ENCODE results near the gene CEP97.
"Not testable (repeated sequence)": the region's sequence is repeated elsewhere in the genome, so short reads cannot be mapped to it uniquely, and the experiment has no call there.

Gene CEP97

DNA sequence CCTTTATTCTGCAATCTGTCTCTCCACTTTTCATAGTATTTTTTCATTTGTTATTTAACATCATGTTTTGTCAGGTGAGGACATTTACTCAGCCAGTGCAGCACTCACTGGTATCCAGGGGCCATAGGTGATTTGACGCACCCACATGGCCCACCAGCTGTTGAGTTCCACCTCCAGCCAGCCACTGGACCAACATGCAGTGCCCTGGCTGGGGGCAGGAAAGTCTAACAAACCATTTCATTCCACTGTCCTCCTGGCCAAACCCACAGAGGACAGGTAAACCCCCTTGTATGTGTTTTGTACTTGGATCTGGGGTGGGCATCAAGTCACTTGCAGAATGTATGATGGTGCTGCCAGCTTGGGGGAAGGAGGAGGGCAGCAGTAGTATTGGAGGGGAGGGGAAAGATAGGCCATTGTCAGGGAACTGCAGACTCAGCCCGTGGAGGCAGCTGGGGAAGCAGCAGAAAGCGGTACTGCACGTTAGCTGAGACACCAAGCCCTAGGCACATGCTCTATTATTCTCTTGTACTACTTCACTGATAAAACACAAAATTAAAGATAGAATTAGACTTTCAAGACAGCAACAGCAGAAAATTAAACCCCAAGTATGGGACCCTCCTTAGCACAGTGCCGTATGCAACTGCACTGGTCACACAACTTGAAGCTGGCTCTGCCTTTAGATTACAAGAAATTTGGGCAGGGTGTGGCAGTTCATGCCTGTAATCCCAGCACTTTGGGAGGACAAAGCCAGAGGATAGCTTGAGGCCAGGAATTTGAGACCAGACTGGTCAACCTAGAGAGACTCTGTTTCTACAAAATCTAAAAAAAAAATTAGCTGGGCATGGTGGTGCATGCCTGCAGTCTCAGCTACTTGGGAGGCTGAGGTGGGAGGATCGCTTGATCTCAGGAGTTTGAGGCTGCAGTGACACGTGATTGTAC lies 22.4 kb upstream of the CEP97 start:
- DNase-seq (ENCODE audit: low spot score), result no peak

DNA sequence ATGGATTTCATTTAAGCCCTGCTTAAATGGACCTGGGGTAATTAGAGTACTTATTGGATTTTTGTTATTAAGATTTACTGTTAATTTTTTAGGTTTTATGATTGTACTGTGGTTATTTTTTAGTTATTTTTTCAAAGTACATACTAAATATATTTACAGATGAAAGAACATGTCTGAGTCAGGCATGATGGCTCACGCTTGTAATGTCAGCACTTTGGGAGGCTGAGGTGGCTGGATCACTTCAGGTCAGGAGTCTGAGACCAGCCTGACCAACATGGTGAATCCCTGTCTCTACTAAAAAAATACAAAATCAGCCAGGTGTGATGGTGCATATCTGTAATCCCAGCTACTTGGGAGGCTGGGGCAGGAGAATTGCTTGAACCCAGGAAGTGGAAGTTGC lies 21.7 kb upstream of the CEP97 start:
- DNase-seq (ENCODE audit: low spot score), result no peak

DNA sequence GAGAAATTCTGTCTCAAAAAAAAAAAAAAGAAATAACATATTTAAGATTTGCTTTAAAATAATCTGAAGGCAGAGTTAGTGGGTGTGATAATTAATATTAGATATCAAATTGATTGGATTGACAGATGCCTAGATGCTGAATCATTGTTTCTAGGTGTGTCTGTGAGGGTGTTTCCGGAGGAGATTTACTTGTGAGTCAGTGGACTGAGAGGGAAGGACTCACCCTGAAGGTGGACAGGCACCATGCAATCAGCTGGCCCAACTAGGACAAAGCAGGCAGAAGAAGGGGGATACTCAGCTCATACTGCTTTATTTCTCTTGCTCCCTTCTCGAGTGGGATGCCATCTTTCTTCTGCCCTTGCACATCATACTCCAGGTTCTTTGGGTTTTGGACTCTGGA lies 21.2 kb upstream of the CEP97 start:
- peak; percentile 22 for DNase-seq (ENCODE audit: low spot score)

DNA sequence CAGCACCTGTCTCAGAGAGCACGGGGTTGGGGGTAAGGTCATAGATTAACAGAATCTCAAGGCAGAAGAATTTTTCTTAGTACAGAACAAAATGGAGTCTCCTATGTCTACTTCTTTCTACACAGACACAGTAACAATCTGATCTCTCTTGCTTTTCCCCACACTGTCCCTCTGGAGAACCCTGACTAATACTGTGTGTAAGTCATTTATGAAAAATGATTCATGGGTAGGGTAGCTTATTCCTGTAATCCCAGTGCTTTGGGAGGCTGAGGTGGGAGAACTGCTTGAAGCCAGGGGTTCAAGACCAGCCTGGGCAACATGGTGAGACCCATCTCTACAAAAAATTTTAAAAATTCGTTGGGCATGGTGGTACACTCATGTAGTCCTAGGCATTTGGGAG lies 19.8 kb upstream of the CEP97 start:
- not testable (repeated sequence) for DNase-seq (ENCODE audit: low spot score)

DNA sequence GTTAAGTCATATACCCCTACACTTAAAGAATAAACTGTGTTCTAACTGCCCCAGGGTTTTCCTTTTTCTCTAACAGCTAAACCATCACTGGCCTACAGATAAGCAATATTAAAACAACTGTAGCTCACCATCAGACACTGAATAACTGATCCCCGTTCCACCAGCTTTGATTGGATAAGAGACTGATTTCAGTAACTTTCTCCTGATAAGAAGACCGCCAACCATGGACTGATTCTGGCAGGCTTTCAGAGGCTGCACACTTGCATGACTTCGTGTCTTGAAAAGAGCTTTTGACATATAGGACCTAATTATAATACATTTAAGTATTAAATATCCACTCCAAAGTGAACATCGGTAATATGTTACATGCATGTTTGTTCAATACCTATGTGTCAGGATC lies 15.3 kb upstream of the CEP97 start:
- DNase-seq (ENCODE audit: low spot score), result no peak

DNA sequence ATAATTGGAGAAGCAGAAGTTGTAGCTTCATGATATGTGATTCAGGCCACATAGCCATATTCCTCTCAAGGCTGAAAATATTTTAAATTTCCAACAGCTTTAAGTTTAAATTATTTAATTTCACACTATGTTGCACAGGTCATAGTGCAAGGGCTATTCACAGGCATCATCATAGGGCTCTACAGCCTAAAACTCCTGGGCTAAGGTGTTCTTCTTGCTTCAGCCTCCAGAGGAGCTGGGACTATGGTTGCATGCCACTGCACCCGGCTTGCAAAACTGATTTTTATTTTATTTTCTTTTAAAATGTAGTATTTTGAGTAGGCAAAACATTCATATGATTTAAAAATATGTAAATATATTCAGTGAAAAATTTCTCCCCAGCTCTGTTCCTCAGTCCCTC lies 6.0 kb upstream of the CEP97 start:
- no peak for DNase-seq (ENCODE audit: low spot score)

DNA sequence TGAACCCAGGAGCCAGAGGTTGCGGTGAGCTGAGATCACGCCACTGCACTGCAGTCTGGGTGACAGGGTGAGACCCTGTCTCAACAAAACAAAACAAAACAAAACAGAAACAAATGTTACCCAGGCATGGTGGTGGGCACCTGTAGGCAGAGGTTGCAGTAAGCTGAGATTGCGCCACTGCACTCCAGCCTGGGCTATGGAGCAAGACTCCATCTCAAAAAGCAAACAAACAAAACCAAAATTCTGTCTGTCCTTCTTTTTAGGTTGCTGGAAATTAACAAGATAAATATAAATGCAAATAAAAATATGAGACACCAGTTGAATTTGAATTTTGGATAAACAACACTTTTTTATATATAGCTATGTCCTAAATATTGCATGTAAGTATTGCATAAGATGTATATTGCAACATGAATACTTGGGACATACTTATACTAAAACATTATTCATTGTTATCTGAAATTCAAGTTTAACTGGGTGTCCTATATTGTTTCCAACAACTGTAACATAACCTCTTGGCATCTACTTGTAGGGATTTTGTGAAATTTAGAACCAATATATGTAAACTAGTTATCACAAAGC lies 4.7 kb upstream of the CEP97 start:
- no peak for DNase-seq (ENCODE audit: low spot score)

DNA sequence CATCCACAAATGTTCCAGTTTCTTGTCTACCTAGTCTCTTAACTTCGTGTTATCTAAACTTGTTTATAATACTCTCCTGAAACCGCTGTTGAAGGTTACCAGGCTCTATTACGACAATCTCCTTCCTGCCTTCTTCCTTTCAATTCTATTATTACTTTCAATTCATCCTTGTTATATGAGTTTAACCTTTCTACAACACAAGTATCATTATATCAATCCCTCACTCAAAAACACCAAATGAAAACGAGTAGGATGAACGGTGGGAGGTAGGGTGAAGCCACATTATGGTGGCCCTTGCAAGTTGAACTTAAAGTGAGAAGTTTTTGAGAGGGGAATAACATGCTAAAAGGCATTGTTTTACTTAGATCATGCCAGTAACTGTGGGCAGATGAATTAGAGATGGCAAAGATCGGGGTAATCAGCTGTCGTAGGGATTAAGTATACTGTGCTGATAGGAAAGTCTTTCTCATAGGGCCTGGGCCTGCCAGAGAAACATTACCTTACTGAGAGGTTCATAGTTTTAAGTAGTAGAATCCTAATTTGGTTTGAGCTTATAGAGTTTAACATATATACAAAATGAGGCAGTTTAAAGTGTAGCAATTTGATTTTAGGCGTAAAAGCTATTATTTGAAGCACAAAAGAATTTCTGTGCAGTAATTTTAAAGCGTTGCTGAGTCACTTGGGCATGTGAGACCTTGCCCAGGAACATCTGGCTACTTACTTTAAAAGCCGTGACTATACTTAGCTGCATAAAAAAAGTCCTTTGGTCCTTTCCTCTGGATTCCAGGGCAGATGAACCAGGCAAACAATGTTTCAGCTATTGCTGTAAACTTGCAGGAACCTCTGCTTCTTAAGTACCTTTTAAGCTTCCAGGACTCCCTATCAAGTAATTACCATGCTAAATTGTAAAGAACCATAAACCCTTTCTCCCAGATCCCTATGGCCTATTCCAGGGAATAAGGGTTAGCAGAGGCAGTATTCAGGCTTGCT lies 3.3 kb upstream of the CEP97 start:
- DNase-seq (ENCODE audit: low spot score), result no peak

DNA sequence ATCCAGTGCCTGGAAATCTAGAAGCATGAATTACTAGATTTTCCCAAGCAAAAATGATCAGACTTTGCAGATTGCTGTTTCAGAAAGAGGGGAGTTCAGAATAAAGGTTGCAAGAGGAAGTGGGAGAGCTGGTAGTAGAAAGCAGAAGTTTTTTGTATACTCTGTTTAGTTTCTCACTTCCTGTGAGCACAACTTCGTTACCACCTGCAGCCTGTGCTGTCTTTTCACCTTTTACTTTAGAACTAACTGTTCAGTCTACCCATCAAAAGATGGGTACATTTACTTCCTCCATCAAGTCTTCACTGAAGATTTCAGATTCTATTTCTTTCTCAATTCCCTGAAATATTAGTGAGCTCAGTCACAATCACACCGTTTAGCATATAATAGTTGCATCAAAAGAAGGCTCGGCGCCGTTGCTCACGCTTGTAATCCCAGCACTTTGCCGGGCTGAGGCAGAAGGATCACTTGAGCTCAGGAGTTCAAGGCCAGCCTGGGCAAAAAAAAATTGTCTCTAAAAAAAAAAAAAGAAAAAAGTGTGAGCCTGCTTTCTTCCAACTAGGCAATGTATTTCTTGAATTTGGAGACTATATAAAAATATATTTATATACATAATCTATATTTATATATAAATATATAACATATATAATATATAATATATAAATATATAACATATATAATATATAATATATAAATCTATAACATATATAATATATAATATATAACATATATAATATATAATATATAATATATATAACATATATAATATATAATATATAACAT lies 1.8 kb upstream of the CEP97 start:
- no peak for DNase-seq (ENCODE audit: low spot score)

DNA sequence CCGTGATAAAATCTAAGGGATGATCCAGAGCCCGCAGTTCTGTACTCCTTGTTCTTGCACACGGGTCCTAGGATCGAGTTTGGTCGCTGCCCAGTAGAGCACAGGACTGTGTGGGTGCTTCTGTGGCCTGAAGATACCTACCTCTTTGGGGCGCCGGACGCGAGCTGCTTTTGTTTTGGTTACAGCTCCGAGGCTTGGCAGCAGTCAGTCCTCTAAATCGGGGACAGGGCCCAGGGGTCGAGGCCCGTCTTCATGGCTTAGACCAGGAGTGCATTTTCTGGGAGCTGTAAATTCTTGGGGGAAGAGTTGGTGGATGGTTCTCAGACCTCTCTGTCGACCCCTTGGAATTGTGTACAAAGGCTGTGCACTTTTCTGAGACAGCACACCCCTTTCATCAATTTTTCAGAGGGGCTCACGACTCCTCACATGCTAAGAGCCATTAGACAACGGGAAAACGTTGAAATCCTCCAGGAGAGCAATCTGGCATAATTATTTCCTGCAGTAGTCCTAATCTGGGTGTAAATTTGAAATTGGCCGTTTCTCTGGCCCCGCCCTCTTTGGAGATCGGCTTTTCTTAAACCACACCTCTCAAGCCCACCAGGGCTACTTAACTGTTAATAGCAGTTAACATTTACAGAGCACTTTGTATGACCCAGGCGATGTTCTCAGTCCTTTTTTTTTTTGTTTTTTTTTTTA lies 928 bp downstream of the CEP97 start:
- peak; percentile 3 for DNase-seq (ENCODE audit: low spot score)

DNA sequence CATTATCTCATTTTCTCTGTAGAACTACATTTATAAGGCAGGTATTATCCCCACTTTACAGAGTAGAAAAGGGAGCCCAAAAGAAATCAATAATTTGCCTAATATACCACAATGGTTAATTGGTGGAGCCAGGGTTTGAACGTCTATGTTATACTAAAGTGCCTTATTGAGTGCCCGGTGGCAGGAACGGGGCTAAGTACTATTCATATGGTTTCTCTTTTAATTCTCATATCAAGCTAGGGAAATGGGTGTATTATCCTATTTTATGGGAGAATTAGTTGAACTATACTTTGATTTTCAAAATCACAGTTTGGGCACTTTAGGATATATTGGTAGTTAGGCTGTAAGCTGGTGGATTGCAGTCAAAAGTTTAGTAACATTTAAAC lies 1.5 kb downstream of the CEP97 start:
- DNase-seq (ENCODE audit: low spot score), result no peak

DNA sequence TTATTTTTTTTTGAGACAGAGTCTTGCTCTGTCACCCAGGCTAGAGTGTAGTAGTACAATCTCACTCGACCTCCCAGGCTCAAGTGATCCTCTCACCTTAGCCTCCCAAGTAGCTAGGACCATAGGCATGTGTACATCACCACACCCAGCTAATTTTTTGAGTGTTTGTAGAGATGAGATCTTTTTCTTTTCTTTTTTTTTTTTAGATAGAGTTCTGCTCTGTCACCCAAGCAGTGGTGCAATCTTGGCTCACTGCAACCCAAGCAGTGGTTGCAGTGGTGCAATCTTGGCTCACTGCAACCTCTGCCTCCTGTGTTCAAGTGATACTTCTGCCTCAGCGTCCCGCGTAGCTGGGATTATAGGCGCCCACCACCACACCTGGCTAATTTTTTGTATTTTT lies 5.2 kb downstream of the CEP97 start:
- DNase-seq (ENCODE audit: low spot score), result no peak

DNA sequence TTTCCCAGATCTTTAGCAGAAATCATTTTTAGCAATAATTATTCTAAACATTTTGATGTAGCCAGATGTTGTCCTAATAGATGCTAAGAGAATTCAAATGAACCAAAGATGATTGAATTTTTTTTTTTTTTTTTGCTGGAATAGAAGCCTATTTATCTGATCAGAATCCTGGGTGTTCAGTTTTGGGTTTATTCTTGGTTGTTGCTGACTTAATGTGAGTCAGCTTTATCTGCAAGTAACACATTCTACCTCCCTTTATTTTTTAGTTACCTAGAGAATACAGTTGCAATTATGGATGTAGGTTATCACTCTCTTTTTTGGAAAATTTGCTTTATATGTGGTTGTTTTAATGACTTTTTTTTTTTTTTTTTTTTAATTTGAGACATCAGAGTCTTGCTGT lies 6.4 kb downstream of the CEP97 start:
- no peak for DNase-seq (ENCODE audit: low spot score)

DNA sequence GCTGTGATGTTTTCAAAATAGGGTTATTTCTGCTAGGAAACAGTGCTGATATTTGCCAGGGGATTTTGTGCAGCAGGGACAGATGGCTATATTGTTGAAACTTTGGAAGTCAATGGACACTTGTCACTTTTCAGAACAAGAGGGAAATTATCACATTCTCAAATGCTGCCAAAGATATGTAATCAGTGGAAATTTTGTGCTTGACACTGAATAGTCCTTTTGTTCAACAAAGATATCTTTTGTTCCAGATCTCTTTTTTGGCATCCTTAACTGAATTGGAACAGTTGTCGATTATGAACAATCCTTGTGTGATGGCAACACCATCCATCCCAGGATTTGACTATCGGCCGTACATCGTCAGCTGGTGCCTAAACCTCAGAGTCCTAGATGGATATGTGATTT lies 7.8 kb downstream of the CEP97 start:
- DNase-seq (ENCODE audit: low spot score), result no peak

DNA sequence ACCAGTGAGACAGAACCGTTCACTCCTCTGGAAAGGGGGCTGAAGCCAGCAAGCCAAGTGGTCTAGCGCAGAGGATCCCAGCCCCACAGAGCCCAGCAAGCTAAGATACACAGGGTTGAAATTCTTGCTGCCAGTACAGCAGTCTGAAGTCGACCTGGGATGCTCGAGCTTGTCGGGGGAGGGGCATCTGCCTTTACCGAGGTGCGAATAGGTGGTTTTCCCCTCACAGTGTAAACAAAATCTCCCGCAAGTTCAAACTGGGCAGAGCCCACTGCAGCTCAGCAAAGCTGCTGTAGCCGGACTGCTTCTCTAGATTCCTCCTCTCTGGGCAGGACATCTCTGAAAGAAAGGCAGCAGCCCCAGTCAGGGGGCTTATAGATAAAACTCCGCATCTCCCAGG lies 11.4 kb downstream of the CEP97 start:
- no peak for DNase-seq (ENCODE audit: low spot score)

DNA sequence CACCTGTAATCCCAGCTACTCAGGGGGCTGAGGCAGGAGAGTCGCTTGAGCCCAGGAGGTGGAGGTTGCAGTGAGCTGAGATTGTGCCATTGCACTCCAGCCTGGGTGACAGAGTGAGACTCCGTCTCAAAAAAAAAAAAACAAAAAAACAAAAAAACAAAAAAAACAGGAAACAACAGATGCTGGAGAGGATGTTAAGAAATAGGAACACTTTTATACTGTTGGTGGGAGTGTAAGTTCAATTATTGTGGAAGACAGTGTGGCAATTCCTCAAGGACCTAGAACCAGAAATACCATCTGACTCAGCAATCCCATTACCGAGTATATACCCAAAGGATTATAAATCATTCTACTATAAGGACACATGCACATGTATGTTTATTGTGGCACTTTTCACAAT lies 17.5 kb downstream of the CEP97 start:
- DNase-seq (ENCODE audit: low spot score), result not testable (repeated sequence)

DNA sequence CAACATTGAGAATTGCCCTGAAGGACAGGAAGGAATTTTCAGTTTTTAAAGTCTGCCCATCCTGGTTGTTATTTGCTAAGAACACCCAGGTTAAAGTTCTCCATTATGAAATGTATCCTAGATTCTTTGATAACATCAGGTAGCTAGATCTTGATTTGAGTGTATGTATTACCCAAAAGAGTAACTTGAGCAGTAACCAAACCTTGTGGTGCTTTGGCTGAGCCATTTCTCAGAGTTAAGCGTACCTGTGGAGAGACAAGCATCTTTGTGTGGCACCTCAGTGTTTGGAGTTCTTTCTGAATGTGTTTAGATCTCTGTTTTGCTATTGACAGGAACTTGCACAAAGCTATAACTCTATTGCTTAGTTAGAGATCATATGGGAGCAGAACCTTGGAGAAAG lies 20.4 kb downstream of the CEP97 start:
- DNase-seq (ENCODE audit: low spot score), result no peak

DNA sequence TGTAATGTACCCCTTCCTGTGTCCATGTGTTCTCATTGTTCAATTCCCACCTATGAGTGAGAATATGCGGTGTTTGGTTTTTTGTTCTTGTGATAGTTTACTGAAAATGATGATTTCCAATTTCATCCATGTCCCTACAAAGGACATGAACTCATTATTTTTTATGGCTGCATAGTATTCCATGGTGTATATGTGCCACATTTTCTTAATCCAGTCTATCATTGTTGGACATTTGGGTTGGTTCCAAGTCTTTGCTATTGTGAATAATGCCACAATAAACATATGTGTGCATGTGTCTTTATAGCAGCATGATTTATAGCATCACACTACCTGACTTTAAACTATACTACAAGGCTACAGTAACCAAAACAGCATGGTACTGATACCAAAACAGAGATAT lies 21.5 kb downstream of the CEP97 start:
- DNase-seq (ENCODE audit: low spot score), result not testable (repeated sequence)

DNA sequence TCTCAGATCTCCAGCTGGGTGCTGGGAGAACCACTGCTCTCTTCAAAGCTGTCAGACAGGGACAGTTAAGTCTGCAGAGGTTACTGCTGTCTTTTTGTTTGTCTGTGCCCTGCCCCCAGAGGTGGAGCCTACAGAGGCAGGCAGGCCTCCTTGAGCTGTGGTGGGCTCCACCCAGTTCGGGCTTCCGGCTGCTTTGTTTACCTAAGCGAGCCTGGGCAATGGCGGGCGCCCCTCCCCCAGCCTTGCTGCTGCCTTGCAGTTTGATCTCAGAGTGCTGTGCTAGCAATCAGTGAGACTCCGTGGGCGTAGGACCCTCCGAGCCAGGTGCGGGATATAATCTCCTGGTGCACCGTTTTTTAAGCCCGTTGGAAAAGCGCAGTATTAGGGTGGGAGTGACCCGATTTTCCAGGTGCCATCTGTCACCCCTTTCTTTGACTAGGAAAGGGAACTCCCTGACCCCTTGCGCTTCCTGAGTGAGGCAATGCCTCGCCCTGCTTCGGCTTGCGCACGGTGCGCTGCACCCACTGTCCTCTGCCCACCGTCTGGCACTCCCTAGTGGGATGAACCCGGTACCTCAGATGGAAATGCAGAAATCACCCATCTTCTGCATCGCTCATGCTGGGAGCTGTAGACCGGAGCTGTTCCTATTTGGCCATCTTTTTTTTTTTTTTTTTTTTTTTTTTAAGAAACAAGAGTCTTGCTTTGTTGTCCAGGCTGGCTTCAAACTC lies 29.1 kb downstream of the CEP97 start:
- not testable (repeated sequence) for DNase-seq (ENCODE audit: low spot score)

DNA sequence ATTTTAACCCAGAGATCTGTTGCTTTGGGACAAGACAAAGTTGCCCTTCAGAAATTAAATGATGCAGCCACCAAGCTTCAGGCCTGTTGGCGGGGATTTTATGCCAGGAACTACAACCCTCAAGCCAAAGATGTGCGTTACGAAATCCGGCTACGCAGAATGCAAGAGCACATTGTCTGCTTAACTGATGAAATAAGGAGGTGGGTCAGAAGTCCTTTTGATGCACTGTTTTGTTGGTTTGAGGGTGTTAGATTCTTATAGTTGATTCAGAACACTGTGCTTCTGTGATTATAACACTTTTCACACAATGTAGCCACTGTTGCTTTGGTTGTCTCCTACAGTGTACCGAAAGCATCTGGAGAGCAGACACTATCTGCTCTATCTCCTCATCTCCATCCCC lies 33.8 kb downstream of the CEP97 start:
- DNase-seq (ENCODE audit: low spot score), result no peak

All from SW480 (cell line).